Thoracic aorta (tissue), 2 donors: ENCODE measurements around the gene GGA3. TPM values are rescaled to one million over a fixed set of nuclear protein-coding genes. Genes with fewer than 3 reads are reported as not detected.
"Not testable (repeated sequence)": the region's sequence is repeated elsewhere in the genome, so short reads cannot be mapped to it uniquely, and the experiment has no call there.

Source experiments
- ATAC-seq: fragments of 150-250 bp; one replicate; pipeline ENCODE4 v1.8.0; 2017; ENCODE audit warnings: low read depth; ENCODE audit not compliant: insufficient number of reproducible peaks, low FRiP score
- DNase-seq: peaks from one replicate; pipeline ENCODE4 v3.0.0-alpha.2; 2020; ENCODE audit warnings: low spot score
- H3K27ac ChIP-seq, 2 donors: fragments of 200-600 bp; sonication (generic); 1 replicate in 1 of 2; 2 replicates in 1 of 2; pipeline ENCODE4 v1.5.1; 2016; ENCODE audit warnings: mild to moderate bottlenecking in 2 of 2, moderate library complexity in 2 of 2
- H3K27me3 ChIP-seq: fragments of 200-600 bp; sonication (generic); replicated peaks from 2 replicates; pipeline ENCODE4 v1.6.0; 2016; ENCODE audit warnings: mild to moderate bottlenecking; ENCODE audit not compliant: insufficient read depth
- H3K36me3 ChIP-seq: fragments of 200-600 bp; sonication (generic); one replicate; pipeline ENCODE4 v1.5.1; 2016
- H3K4me1 ChIP-seq, 2 donors: fragments of 200-600 bp; sonication (generic); 1 replicate in 1 of 2; 2 replicates in 1 of 2; pipeline versions ENCODE4 v1.5.1 to v1.6.0; 2016; ENCODE audit warnings: low read depth in 2 of 2, mild to moderate bottlenecking in 1 of 2; ENCODE audit not compliant: control insufficient read depth in 1 of 2
- H3K4me3 ChIP-seq: fragments of 200-600 bp; sonication (generic); 2 replicates; pipeline ENCODE4 v1.5.1; 2016; ENCODE audit warnings: mild to moderate bottlenecking
- H3K9me3 ChIP-seq: fragments of 200-600 bp; sonication (generic); 2 replicates; pipeline ENCODE4 v1.5.1; 2016
- total RNA-seq, 2 donors: library from RNA; depleted of rRNA; stranded (reverse); fragments of >200 nt; gene quantifications; one replicate each; pipeline versions ENCODE4 v1.1.0 to v1.2.3, GENCODE V29; 2016
- TF ChIP-seq, protein P1 (sequence below): fragments of 200-600 bp; sonication (generic); IDR thresholded peaks from one replicate; pipeline ENCODE4 v1.5.1; 2019; ENCODE audit warnings: antibody characterized with exemption

The GGA3 gene
- total RNA-seq, 2 donors from 2014 or later = 33.3 to 41.9 TPM

DNA sequence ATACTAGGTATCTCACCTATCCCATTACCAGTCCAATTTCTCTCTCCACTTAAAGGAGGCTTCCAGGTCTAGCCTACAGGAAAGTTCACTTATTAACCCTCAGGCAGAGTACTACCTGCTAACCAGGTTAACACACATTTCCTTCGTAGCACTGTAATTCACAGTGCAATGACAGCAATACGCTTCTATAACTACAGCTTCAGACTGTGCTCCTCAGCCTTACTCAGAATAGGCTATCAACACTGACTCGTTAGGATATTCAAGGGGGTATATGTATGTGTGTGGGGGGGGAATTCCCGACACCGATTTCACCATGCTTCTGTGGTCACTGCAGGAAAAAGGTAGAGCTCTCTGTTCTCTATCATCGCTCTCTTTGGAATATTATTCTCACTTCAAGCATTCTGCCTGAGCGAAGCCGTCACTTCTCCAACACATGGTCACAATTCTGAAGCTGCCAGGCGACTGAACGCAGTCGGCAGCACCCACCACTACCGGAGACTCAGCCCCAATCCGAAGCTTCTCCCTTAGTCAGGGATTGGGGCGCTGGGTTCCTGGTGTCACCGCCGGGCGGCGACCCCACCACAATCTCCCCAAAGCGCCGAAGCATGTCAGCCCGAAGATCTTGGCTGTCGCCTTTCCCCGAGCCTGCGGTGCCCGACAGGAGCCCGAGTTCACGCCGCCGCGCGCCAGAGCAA, 618 bp downstream of the GGA3 start:
- DNase-seq (no peak), ATAC-seq (no peak)
- Histone ChIP-seq H3K4me1 (peaks cover 17 to 27% of the 10 kb centered on the region in 2 donors), H3K36me3 (peaks cover 5% of the 10 kb centered on the region), H3K27me3 (no peaks in the 10 kb centered on the region), H3K9me3 (no peaks in the 10 kb centered on the region), H3K4me3 (peak overlapping the region; percentile 94), H3K27ac (peak overlapping the region; percentile 93 to 98)
- TF ChIP-seq, protein P1, sequence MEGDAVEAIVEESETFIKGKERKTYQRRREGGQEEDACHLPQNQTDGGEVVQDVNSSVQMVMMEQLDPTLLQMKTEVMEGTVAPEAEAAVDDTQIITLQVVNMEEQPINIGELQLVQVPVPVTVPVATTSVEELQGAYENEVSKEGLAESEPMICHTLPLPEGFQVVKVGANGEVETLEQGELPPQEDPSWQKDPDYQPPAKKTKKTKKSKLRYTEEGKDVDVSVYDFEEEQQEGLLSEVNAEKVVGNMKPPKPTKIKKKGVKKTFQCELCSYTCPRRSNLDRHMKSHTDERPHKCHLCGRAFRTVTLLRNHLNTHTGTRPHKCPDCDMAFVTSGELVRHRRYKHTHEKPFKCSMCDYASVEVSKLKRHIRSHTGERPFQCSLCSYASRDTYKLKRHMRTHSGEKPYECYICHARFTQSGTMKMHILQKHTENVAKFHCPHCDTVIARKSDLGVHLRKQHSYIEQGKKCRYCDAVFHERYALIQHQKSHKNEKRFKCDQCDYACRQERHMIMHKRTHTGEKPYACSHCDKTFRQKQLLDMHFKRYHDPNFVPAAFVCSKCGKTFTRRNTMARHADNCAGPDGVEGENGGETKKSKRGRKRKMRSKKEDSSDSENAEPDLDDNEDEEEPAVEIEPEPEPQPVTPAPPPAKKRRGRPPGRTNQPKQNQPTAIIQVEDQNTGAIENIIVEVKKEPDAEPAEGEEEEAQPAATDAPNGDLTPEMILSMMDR = no peak

DNA sequence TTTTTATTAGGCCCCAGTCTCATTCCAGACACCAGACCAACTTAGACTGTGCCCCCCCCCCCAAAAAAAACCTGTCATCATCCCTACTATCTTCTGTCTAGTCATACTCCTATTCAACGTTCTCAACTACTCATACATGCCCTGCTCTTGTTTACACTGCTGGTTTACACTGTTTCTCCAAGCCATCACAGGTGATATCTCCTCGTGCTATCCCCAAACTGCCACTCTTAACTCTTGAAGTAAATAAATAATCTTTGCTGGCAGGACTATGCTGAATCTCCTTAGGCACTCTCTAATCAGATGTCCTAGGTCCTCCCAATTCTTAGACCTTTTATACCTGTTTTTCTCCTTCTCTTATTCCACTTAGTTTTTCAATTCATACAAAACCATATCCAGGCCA, 4.2 kb downstream of the GGA3 start:
- peaks cover 10 to 21% of the 10 kb centered on the region in 2 donors for H3K4me1 ChIP-seq
- not testable (repeated sequence) for H3K4me3 ChIP-seq, H3K27me3 ChIP-seq, H3K27ac ChIP-seq, DNase-seq, ATAC-seq, H3K36me3 ChIP-seq, H3K9me3 ChIP-seq

DNA sequence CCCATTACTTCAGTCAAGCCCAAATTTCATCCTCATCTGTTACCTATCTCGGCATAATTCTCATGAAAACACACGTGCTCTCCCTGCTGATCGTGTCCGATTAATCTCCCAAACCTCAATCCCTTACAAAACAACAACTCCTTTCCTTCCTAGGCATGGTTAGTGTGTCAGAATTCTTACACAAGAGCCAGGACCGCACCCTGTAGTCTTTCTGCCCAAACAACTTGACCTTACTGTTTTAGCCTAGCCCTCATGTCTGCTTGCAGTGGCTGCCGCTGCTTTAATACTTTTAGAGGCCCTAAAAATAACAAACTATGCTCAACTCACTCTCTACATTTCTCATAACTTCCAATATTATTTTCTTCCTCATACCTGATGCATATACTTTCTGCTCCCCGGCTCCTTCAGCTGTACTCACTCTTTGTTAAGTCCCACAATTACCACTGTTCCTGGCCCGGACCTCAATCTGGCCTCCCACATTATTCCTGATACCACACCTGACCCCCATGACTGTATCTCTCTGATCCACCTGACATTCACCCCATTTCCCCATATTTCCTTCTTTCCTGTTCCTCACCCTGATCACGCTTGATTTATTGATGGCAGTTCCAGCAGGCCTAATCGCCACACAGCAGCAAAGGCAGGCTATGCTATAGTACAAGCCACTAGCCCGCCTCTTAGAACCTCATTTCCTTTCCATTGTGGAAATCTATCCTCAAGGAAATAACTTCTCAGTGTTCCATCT, 5.3 kb downstream of the GGA3 start:
- ATAC-seq, H3K36me3 ChIP-seq, H3K9me3 ChIP-seq, DNase-seq, H3K27me3 ChIP-seq, H3K4me3 ChIP-seq, H3K27ac ChIP-seq: not testable (repeated sequence)
- H3K4me1 ChIP-seq = peaks cover 10 to 20% of the 10 kb centered on the region in 2 donors

DNA sequence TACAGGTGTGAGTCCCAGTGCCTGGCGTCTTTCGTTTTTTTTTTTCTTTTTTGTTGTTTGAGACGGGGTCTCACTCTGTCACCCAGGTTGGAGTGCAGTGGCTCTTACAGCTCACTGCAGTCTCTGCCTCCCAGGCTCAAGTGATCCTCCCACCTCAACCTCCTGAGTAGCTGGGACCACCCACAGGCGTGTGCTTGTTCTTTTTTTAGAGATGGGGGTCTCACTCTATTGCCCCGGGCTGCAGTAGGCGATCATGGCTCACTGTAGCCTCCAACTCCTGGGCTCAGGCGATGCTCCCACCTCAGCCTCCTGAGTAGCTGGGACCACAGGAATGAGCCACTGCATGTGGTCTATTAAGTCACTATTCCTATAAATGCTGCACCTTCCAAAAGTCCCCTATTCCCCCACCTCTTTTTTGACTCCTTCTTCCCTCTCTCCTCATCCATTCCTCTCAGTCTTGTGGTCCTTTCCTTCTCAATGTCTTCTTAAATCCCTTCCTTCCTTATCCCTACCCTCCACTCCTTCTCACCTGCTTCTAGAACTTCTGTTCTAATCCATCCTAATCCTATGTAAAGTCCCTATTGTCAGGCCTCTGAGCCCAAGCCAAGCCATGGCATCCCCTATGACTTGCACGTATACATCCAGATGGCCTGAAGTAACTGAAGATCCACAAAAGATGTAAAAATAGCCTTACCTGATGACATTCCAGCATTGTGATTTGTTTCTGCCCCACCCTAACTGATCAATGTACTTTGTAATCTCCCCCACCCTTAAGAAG, 9.2 kb downstream of the GGA3 start:
- Histone ChIP-seq H3K4me1 (peaks cover 10 to 18% of the 10 kb centered on the region in 2 donors), H3K4me3 (no peak overlapping the region), H3K27me3 (no peaks in the 10 kb centered on the region), H3K27ac (no peak overlapping the region), H3K9me3 (no peaks in the 10 kb centered on the region), H3K36me3 (no peaks in the 10 kb centered on the region)
- TF ChIP-seq, protein P1 = no peak
- ATAC-seq (no peak), DNase-seq (no peak)

DNA sequence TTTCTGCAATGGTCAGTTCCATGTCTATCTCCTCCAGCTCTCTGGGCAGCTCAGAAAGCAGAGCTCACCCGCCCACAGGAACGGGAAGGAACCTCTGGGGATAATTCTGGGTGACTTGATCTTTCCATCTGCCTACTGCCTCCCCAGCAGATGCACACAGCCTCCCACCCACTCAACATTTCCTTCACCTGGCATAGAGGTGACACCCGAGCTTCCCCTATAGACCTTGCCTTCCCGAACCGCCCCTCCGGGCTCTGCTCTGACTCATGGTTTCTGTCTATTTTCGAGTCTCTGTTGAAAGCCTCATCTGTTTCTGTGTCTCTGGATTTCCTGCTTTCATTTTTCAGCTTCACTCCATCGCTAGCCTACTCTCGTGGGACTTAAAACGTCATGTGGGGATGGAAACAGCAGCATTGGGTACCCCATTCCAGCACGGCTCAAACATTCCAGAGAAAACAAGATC, 11.4 kb downstream of the GGA3 start:
- H3K9me3 ChIP-seq = no peaks in the 10 kb centered on the region
- H3K36me3 ChIP-seq = peaks cover 13% of the 10 kb centered on the region
- H3K27me3 ChIP-seq = no peaks in the 10 kb centered on the region
- H3K4me3 ChIP-seq = peak overlapping the region; percentile 56
- H3K4me1 ChIP-seq = peaks cover 10 to 18% of the 10 kb centered on the region in 2 donors
- H3K27ac ChIP-seq = peak overlapping the region; percentile 53 to 62
- no peak for DNase-seq
- TF ChIP-seq, protein P1 = no peak
- ATAC-seq = peak; percentile 91

DNA sequence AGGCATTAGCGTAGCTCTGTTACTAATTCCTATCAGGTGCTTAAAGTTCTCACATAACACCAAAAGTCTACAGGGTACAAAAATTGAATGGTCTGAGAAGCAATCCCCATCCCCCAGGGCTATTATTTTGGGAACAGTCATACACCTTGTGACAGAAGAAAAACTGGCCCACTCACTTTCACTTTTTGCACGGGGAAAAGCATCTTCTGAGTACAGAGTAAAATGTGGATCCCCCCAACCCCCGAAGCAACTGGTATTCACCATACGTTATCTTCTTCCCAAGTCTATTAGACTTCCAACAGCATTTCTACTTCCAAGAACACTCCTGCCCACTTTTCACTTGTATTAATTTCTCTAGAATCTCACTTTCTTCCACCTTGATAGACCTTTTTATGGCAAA, 11.8 kb downstream of the GGA3 start:
- no peak for ATAC-seq
- peak overlapping the region; percentile 56 for H3K4me3 ChIP-seq
- TF ChIP-seq, protein P1 = no peak
- DNase-seq = no peak
- H3K27me3 ChIP-seq = no peaks in the 10 kb centered on the region
- peaks cover 10 to 18% of the 10 kb centered on the region in 2 donors for H3K4me1 ChIP-seq
- H3K36me3 ChIP-seq = peaks cover 18% of the 10 kb centered on the region
- no peaks in the 10 kb centered on the region for H3K9me3 ChIP-seq
- H3K27ac ChIP-seq = peak overlapping the region; percentile 53 to 62
